GM19455 (cell line): ENCODE data around the gene GARIN5A.
"Not testable (repeated sequence)": the region's sequence is repeated elsewhere in the genome, so short reads cannot be mapped to it uniquely, and the experiment has no call there.

Experiments
- ATAC-seq: cut with Tn5 transposase; IDR thresholded peaks from one replicate; pipeline ENCODE4 v1.9.1; 2021; ENCODE audit not compliant: unreplicated experiment

The GARIN5A gene

DNA sequence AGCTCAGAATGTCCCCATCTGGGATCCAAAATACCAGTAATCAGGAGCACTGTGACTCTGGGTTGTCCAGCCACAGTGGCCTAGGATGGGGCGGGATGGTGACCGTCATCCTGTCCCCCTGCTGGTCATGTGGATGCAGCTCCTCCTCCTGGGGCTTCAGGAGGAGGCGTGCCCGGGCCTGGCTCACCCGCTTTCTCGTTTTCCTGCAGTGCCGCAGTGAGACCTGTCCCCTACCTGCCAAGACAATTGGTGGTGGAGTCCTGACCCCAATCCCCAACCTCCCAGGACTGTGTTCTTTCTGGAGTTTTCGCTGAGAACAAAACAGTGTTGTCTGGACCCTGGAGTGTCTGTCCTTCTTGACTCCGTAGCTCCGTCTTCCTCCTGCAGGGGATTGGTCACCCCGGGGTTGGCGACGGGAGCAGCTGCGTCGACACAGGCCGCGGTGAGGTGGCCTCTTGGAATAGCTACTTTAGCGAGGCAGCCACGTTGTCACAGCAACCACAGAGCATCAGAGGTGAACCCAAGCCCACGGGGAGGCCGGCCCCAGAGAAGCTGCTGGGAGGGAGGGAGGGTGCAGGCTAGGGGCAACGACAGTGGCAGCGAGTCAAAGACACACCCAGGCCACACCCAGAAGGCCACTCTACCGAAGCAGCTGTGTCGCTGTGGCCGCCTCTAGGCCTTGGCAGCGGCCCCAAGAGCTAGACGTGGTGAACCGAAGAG lies 10.5 kb downstream of the GARIN5A start:
- no peak for ATAC-seq

DNA sequence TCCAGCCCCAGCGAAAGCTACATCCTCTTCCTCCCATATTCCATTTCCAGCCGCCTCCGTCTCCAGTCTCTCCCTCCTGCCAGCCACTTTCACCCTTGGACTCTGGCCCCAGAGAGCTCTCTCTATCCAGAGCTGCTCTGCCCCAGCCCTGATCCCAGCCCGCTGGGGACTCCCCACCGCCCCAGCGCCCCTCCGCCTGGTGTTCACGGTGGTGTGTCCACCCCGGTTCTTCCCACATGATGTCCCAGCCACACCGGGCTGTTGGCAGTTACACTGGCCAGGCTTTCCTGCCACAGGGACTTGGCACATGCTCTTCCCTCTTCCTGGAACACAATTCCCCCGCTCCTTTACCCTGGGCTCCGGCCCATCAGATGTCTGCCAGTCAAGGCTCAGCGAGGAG lies 11.6 kb downstream of the GARIN5A start:
- no peak for ATAC-seq

DNA sequence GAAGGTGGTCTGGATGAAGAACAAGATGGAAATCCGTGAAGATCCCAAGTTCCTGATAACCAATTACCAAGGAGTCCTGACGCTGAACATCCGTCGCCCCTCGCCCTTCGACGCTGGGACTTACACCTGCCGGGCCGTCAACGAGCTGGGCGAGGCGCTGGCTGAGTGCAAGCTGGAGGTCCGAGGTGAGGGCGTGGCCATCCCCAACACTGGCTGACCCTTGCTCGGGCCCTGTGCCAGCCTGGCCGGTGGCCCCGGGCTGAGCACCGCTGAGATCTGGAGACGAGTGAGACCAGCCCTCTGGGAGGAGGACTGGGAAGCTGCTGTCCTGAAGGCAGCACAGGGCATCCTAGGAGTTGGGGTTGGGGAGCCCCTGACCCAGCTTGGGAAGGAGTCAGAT lies 12.3 kb downstream of the GARIN5A start:
- ATAC-seq, result no peak

DNA sequence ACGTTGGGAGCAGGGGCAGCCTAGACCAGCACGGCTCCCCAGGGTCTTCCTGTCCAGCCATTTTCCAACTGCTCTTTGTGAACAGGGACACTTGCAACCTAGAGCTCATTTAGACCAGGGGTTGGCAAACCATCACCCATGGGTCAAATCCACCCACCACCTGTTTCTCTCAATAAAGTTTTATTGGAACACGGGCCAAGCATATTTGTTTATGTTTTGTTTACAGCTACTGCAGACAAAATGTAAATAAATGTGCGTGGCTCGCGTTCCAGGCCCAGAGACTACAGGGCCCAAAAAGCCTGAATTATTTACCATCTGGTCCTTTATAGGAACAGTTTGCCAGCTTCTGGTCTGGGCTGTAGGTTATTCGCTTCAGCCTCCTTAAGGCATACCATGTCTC lies 13.7 kb downstream of the GARIN5A start:
- no peak for ATAC-seq

DNA sequence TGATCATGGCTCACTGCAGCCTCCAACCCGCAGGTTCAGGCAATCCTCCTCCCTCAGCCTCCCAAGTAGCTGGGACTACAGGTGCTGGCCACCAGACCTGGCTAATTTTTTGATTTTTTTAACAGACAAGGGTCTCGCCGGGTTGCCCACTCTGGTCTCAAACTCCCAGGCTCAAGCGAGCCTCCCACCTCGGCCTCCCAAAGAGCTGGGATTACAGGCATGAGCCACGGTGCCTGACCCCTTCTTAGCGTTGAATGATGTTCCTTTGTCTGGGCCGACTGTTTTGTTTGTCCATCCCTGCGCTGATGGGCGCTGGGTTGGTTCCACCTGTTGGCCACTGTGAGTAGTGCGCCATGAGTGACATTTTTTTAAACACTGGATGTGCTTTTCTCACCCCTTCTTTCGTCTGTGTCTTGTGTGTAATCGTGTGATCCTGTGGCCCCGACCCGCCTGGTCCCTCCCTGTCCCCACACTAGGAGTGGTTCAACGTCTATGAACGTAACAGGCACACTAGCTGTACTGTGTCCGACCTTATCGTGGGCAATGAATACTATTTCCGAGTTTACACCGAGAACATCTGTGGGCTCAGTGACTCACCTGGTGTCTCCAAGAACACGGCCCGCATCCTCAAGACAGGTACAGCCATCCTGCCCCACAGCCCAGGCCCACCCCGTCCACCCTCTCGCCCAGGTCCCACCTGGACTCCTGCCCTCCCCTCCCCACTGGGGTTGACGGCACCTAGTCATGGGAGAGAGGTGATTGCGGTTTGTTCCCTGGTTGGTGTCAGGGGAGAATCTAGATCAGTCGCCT lies 15.4 kb downstream of the GARIN5A start:
- ATAC-seq, result peak; percentile 44

DNA sequence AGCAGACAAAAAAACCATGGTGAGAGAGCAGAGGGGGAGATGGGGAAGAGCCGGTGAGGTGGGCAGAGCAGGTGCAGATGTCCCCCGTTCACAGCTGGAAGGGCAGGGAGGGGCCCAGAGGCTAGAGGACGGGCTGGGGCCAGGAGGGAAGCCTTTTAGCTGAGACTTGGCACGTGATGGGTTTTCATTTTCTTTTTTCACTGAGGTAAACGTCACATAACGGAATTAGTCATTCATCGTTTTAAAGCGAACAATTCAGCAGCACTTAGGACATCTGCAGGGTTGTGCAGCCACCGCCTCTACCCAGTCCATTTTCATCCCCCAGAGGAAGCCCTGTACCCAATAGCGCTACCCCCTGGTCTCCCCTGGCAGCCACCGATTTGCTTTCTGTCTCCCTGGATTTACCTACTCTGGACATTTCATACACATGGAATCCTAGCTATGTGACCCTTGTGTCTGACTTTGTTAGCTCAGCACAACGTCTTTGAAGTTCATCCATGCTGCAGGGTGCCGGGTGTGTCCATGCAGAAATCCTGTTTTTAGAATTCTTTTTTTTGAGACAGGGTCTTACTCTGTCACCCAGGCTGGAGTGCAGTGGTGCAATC lies 16.4 kb downstream of the GARIN5A start:
- ATAC-seq, result peak; percentile 70

DNA sequence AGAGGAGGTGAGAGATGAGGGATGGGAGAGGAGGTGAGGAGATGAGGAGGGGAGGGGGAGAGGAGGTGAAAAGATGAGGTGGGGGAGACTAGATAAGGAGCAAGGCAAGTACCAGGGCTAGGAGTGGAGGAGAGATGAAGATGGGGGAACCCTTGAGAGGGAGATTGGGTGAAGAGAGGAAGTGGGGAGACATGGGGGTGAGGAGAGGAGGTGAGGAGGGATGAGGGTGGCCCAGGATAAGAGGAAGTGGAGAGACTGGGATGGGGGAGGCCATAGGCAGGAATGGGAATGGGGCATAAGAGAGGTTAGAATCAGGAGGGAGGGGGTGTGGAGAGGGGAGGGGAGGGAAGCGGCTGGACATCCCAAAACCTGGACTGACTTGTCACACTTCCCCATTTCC lies 17.0 kb downstream of the GARIN5A start:
- ATAC-seq, result no peak

DNA sequence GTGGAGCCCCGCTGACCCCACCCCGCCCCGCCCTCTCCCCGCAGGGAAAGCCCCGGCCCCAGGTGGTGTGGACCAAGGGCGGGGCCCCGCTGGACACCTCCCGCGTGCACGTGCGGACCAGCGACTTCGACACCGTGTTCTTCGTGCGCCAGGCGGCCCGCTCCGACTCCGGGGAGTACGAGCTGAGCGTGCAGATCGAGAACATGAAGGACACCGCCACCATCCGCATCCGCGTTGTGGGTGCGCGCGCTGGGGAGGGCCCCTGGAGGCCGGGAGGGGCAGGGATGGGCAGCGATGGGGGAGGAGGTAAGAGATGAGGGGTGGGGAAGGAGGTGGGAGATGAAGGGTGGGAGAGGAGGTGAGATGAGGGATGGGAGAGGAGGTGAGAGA lies 17.6 kb downstream of the GARIN5A start:
- ATAC-seq, result no peak

DNA sequence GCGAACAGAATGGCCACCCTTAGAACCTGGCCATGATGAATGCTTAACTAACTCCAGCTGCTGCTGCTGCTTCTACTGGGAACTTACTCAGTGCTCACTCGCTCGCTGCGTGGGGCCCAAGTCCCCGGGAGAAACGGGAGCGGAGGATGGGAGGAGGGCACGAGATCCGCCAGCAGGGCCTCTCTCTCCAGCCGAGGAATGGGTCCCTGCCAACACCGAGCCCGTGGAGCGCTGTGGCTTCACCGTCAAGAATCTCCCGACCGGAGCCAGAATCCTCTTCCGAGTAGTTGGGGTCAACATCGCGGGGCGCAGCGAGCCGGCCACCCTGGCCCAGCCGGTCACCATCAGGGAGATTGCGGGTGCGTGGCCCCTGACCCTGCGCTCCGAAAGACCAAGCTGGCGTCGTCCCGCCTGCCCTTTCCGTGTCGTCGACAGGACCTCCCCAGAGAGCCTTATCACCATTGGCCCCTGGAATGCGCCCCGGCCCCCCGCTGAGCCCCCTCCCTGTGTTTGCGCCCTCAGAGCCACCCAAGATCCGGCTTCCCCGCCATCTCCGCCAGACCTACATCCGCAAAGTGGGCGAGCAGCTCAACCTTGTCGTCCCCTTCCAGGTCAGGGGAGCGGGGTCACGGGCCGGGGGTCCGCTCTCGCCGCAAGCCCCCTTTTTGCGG lies 18.1 kb downstream of the GARIN5A start:
- no peak for ATAC-seq

DNA sequence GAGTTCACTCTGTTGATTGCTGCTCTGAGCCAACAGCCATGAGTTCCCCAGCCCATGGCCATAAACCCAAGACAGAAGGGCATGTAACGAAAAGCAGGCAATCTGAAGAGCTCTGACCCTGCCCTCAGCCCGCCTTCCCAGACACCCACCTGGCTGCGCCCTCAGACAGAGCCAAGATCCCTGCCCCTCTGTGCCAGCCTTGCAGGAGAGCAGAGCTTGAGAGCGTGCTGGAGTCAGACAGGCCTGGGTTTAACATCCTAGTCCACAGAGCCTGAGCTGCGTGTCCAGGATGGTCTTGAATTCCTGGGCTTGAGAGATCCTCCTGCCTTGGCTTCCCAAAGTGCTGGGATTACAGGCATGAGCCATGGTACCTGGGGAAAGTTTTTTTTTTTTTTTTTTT lies 19.3 kb downstream of the GARIN5A start:
- no peak for ATAC-seq

DNA sequence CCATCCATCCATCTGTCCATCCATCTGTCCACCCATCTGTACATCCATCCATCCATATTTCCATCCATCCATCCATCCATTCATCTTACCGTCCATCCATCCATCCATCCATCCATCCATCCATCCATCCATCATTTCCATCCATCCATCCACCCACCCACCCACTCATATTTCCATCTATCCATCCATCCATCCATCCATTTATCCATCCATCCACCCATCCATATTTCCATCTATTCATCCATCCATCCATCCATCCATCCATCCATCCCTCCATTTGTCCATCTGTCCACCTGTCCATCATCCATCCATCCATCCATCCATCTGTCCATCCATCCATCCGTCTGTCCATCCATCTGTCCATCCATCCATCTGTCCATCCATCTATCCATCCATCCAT lies 20.7 kb downstream of the GARIN5A start:
- no peak for ATAC-seq

DNA sequence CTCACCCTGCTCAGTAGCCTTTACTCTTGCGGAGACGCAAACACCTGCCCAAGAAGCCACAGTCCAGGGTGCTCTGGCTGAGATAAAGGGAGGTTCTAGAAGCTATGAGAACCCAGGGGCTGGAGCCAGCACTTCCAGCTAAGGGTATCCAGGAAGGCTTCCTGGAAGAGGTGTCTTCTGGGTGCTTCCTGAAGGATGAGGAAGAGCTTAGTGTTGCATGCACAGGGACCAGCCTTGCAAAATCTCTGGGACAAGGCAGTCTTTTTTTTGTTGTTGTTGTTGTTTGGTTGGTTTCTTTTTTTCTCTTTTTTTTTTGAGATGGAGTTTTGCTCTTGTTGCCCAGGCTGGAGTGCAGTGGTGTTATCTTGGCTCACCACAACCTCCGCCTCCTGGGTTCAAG lies 23.4 kb downstream of the GARIN5A start:
- no peak for ATAC-seq

DNA sequence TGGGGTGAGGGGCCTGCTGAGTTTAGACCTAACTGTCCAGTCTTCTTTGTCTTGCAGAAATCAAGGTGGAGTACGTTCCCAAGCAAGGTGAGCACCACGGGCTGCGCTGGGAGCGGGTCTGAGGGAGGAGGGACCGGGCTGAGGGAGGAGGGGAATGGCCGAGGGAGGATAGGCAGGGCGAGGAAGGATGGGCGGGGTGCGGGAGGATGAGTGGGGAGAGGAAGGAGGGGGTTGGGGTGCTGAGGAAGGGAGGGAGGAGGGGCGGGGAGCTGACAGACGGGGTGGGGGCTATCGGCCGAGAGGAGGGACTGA lies 25.5 kb downstream of the GARIN5A start:
- ATAC-seq, result no peak

DNA sequence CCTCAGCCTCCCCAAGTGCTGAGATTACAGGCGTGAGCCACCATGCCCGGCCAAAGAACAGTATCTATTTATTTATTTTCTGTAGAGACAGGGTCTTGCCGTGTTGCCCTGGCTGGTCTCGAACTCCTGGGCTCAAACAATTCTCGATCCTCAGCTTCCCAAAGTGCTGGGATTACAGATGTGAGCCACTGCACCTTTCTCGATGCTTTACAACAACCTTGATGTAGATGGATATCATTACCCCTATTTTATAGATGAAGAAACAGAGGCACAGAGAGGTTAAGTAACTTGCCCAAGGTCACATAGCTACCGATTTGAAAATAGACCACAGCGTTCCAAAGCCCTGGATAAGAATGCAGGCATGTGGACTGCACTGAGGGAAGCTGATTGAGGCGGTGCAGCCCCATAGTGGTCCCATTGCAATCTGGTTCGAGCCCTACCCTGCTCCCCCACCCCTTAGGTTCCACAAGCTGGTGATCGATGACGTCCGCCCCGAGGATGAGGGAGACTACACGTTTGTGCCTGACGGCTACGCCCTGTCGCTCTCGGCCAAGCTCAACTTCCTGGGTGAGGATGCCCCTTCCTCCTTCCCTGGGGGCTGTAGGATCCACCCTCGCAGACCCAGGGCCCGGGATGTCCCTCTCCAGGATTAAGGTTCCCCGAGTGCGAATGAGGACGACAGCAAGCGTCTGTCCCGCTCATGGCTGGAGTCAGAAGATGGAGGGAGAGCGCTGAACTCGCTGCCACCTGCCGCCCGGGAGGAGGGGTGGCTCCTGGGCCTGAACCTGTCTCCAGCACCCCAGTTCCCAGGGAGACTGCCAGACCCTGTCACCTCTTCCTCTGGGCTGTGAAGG lies 26.1 kb downstream of the GARIN5A start:
- ATAC-seq, result no peak

DNA sequence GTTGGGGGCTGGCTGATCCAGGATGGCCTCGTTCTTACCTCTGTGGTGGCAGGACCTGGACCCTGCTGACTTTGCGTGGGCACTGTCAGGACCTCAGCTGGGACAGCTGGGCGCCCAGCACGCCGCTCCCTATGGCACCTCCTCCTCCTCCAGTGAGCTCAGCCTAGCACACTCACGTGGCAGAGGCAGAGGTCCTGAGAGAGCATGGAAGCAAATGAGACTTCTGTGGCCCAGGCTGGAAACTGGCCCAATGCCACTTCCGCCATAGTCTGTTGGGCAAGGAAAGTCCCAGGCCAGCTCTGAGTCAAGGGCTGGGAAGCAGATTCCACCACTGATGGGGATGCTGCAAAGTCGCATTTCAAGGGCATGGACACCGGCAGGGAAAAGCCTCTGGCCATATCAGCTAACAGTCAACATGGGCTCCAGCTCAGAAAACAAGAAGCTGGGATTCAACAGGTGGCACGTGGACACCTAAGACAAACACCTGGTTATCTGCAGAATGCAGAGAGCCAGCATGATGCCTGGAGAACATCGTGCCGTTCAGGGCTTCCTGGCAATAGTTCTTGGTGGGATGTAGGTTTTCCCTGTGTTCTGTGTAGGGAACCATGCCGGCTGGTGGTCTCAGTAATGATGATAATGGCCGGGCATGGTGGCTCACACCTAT lies 27.3 kb downstream of the GARIN5A start:
- no peak for ATAC-seq

DNA sequence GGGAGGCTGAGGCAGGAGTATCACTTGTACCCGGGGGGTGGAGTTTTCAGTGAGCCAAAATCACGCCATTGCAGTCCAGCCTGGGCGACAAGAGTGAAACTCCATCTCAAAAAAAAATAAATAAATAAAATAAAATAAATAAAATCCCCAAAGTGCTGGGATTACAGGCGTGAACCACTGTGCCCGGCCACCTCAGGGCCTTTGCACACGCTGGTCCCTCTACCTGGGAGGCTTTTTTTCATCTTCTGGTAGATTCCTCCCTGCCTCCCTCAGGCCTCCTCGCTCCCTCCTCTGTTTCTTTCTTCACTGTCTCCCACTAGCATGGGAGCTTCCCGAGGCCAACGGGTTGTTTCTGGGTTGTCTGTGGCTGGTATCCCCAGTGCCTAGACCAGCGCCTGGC lies 28.9 kb downstream of the GARIN5A start:
- ATAC-seq, result no peak

DNA sequence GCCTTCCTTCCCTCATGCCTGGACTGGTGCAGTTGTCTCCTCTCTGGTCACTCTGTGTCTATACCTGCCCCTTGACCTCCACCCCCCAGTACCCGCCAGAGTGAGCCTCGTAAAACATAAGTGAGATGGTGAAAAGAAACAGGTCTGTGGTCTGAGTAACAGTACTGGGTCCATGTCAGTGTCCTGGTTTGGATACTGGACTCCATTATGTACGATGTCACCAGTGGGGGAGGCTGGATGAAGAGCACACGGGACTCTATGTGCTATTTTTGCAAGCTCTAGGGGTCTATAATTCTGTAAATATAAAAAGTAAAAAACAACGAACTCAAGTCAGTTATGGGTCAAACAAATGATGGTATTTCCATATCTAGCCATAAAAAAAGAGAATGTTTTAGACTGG lies 29.6 kb downstream of the GARIN5A start:
- no peak for ATAC-seq

DNA sequence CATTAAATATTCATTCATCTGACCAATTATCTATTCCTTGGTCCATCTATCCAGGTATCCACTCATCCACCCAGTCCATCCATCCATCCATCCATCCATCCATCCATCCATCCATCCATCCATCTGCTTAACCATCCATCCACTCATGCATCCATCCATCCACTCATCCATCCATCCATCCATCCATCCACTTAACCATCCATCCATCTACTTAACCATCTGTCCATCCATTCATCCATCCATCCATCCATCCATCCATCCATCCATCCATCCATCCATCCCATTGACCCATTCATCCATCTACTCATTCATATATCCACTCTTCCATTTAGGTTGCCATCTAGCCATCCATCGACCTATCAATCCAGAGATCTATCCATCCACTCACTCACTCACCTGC lies 32.6 kb downstream of the GARIN5A start:
- ATAC-seq, result no peak

DNA sequence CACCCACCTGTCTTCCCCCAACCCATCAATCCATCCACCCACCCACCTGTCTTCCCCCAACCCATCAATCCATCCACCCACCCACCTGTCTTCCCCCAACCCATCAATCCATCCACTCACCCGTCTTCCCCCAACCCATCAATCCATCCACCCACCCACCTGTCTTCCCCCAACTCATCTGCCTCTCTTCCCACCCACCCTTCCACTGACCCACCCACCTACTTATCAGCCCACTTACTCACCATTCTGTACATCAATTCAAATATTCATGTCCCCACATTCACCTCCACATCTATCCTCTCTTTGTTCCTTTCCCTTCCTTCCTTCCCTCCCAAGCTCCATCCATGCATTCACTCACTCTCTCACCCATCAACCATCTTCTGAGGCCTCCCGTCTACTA lies 37.5 kb downstream of the GARIN5A start:
- ATAC-seq, result not testable (repeated sequence)

DNA sequence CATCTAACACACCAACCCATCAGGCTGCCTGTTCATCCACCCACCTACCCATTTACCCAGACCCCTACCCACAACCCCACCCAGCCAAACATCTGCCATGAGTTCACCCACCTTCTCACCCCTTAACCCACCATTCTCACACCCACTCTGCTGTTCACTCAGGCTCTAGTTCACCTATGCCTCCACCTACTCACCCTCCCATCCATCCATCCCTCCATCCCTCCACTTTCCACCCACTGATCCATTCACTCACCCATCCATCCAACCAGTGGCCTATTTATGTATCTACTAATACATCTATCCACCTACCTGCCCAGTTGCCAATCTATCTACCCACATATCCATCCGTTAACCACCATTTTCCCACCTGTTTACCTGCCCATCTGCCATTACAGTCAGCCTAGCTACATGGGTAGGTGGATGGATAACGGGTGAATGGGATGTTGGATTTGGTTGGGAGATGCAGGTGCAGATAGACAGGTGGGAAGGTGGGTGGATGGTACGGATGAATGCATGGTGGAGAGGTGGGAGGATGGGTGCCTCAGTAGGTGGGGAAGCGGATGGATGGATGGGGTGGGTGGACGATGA lies 38.7 kb downstream of the GARIN5A start:
- ATAC-seq, result no peak
